HG03442 (cell line): ENCODE data around the gene SUN5.

Source experiments
- ATAC-seq: cut with Tn5 transposase; IDR thresholded peaks from one replicate; pipeline ENCODE4 v1.9.1; 2021; ENCODE audit warnings: mild to moderate bottlenecking, moderate library complexity; ENCODE audit not compliant: unreplicated experiment

SUN5 gene

DNA sequence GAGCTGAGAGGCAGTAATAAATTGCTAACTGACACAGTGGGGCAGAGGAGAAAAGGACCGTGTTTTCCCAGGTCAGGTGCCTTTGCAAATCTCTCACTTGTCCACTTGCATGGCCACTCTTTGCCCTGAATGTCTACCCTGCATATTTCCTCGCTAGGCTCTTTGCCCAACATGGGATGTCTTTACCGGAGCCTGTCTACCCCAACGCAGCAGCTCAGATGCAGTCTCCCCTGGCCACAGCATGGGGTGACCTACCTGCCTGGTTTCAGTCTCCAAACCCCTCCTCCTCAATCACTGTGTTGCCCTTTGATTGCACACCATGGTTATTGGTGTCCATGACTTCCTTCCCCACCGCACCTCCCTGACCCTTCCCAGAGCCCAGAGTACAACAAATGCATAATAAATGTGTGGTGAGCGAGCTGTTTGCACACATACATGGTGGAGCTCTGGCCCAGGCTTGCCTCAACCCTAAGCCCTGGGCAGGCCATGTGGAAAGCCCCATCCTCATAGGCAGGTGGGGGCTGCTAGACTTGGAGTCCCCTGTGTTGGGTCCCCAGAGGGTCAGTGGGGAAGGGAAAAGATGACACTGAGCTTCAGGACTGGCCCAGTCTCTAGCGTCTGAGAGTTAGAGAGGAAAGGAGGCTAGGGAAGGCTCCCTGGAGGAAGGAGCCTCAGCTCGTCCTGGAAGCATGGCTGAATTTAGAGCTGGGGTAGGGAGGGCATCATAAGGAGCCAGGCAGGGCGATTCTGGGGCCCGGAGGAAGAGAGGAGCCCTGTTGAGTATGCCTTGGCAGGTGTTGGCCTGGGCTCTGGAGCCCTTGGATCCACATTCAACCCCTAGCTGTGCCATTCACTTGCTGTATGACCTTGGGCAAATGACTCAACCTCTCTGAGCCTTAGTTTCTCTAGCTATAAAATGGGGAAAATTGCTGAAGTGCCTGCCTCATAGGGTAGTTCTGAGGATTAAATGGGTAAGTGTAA lies 22.8 kb upstream of the SUN5 start:
- ATAC-seq = no peak

DNA sequence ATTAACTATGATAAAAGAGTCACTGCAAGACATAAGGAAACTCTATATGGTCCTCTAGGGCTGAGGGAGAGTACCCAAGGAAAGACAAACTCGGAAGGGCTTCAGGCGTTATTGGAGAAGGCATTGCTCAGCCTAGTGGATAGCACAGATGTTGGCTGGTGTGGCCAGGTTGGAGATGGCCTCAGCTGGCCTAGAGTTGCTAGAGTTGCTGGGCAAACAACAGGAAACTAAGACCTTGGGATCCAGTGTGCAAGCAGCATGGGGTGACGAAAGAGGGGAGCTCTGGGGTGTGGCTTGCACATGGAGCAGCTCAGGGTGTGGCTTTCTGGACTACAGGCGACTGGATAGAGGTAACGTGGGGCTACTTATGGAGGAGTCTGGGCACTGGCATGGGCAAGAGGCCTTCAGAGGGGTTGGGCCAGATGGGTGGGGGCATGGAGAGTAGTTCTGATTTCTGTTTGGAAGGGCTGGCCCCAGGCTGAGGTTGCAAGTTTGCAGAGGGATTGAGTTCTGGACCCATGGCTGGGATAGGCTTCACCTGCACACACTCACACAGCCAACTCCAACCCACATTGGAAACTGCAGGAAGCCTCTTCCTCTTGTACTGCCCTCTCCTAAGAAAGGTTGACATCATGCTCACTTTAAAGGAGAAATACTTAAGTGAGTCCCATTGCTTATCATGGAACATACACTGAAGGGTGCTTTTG lies 22.0 kb upstream of the SUN5 start:
- no peak for ATAC-seq

DNA sequence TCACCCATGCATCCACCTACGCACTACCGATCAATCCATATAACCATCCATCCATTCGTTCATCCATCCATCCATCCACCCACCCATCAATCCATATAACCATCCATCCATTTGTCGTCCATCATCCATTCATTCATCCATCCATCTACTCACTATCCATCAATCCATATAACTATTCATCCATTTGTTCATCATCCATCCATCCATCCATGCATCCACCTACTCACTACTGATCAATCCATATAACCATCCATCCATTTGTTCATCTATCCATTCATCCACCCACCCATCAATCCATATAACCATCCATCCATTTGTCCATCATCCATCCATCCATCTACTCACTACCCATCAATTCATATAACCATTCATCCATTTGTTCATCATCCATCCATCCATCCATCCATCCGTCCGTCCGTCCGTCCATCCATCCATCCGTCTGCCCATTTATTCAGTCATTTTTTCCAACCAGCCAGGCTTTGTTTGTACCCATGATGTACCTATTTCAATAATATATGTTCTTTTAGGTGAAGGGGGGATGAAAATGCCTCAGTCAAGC lies 21.2 kb upstream of the SUN5 start:
- no peak for ATAC-seq

DNA sequence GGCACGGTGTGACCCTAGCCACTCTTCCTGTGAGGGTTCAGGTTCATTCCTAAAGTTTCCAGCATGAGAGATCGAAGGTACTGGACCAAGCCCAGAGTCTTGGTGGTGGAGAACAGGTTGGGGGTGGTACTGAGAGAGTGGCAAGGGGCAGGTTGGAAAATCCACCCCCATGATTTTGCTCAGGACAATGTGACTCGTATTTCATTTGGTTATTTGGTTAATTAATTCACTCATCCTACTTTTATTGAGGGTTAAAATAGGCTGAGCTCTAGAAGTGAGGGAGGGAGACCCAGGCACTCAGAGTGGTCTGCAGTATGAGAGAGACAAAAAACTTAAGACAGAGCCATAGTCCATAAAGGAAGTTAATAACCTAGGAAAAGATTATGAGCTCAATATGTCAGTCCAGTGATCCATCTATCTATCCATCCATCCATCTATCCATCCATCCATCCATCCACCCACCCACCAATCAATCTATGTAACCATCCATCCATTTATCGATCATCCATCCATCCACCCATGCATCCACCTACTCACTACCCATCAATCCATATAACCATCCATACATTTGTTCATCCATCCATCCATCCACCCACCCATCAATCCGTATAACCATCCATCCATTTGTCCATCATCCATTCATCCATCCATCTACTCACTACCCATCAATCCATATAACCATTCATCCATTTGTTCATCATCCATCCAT lies 20.5 kb upstream of the SUN5 start:
- no peak for ATAC-seq

DNA sequence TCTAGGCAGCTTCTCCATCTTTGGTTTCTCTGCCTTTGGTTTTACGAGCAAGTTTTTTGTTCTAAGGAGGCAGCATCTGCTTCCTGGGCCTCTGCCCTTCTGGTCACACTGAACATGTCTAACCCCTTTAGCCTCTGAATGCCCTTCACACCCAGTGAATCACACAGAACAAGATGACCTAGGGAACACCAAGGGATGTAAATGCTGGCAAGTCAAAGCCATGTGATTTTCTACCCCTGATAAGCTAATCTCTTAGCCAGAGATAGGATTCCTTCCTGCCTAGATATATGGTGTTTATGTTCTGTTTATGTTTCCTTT lies 20.0 kb upstream of the SUN5 start:
- no peak for ATAC-seq

DNA sequence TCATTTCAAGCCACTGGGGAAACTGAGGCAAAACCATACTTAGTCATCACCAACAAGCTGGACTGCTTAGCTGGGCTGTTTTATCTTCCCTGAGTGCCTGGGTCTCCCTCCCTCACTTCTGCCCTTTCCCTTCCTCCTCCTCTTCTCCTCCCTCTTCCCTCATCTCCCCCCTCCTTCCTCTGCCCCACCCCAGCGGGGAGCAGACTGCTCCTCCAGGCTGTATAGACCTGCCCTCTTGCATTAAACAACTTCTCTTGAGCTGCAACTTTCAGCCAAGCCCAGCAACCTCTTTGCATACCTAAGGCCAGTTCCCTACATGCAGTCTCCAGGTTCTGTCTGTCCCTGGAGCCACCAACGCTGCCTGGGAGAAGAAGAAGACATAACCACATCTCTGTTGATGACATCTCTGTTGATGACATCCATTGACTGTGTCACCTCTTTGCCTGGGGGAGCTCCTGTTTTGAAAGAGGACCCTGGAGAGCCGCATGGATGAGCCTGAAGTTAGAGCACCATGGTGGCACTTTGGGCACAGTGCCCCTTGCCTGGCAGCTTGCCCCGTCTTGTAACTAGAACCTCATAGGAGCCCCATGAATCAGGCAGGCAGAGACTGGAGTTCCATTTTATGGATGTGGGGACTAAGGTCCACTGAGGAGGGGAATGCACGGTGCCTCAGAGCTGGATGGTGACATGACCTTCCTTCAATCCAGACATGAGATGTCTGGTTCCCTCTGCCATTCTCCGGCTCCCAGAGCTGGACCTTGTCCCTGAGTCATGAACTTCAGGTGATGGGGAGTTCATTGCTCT lies 19.4 kb upstream of the SUN5 start:
- no peak for ATAC-seq

DNA sequence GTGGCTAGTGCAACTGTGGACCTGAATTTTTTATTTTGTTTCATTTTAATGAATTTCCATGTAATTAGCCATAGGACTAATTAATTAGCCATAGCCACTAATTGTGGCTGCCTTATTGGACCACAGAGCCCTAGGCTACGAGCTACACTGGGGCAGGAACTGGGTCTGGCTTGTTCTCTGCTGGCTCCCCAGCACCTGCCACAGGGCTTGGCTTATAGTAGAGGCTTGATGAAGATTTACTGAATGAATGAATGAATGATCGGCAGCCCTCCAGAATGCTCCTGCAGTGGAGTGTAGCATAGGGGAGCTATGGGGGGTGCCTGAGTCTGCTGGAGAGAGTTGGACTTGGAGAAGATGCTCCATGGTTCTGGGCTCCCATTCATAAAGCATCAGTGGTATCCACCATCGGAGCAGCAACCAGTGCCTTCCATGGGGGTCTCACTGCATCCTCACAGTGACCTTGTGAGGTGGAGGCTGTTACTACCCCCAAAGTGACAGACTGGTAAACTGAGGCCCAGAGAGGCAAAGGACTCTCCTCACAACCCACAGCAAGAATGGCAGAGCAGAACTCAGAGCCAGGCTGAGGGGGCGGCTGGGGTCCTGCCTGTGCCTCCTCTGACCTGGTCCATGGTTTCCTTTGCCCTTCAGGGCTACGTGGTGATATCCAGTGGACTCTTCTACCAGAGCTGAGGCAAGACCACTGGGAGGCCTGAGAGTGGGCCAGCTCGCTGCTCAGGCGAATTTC lies 18.6 kb upstream of the SUN5 start:
- no peak for ATAC-seq

DNA sequence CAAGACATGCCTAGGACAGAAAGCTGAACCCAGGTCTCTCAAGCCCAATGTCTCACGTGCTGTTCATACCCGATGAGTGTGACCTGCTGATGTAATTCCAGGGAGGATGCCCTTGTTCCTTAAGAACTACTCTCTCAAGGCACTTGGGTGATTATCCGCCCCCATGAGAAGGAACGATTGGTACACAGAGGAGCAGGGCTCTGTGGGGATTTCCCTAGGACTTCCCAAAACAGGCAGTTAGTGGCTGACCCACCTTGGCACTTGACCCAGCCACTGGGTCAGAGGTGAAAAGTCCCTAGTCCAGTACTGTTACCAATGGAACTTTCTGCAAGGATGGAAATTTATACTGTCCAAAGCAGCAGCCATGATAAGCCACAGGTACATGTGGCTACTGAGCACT lies 18.1 kb upstream of the SUN5 start:
- no peak for ATAC-seq

DNA sequence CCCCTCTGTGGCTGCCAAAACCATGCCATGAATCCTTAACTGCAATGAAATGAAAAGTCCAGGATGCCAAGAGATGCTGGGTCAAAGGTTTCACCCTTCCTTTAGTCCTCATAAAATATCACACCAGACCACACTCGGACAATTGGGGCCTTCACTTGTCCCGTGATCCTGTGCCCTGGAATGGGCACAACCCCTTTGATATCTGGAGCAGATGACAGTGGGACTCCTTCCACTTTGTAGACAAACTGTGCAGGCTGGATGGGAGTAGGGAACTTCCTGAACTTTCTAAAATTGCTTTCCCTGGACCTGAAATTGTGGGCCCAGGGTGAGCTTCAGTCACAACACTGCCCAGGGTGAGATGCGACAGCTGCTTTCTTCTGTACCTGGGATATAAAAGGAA lies 17.6 kb upstream of the SUN5 start:
- no peak for ATAC-seq

DNA sequence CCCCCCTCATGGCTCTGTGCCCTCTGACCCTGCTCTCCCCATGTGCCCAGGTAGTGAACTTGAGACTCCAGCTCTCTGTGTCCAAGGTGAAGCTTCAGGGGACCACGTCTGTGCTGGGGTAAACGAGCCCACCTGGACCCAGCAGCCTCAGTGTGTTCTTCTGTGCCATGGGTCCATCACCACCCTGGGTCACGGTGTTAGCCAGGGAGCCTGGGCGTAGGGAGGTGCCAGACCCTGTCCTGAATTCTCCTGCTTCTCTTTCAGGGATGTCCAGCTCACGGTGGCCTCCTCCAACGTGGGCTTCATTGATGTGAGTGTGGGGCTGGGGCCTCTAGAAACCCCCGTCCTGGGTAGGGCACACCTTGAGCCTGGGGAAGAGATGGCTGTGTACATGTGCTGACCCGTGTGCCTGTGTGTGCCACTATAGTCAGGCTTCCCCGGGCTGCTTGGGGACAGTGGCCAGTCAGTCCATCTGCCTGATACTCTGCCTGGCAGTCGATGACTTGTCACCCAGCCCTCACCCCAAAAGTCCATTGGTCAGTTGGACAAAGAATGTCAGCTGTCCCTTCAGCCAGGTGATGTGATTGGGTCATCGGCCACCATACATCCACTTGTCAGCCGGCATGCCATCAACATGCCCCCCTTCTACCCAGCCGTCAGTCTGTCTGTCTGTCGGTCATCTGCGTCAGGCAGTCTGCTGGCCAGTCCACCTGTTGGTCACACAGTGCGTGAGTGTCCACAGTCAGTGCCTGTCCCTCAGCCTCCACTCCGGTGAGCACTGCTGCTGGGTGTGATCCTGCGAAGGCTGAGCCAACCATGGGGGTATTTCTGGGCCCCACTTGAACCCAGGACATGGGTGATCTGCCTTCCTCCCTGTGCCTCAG lies 16.3 kb upstream of the SUN5 start:
- no peak for ATAC-seq

DNA sequence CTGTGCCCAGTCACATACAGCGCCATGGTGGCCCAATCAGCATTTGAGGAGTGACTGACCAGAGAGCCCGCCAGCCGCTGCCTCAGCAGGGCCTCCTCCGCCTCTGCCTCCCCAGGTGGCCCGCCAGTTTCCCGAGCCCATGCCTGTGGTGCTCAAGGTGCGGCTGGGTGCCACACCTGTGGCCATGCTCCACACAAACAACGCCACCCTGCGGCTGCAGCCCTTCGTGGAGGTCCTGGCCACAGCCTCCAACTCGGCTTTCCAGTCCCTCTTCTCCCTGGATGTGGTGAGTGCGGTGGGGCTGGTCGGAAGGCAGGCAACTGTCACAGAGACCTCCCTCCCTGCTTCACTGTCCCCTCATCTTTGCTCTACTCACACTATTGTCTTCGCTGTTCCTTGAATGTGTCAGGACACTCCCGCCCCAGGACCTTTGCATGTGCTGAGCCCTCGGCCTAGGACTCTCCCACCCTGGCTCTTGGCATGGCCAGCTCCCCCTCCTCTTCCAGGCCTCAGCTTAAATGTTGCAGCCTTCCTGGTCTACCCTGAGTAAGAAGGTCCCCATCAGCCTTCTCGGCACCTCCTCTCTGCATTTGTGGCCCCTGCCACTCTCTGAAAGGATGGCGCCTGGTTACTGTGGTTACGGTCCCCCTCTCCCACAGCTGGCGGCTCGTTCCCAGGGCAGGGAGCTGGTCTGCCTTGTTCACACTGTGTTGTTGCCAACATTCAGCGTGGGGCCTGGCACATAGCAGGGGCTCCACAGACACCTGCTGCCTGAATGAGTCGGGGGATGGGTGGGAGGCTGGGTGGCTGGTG lies 15.4 kb upstream of the SUN5 start:
- no peak for ATAC-seq

DNA sequence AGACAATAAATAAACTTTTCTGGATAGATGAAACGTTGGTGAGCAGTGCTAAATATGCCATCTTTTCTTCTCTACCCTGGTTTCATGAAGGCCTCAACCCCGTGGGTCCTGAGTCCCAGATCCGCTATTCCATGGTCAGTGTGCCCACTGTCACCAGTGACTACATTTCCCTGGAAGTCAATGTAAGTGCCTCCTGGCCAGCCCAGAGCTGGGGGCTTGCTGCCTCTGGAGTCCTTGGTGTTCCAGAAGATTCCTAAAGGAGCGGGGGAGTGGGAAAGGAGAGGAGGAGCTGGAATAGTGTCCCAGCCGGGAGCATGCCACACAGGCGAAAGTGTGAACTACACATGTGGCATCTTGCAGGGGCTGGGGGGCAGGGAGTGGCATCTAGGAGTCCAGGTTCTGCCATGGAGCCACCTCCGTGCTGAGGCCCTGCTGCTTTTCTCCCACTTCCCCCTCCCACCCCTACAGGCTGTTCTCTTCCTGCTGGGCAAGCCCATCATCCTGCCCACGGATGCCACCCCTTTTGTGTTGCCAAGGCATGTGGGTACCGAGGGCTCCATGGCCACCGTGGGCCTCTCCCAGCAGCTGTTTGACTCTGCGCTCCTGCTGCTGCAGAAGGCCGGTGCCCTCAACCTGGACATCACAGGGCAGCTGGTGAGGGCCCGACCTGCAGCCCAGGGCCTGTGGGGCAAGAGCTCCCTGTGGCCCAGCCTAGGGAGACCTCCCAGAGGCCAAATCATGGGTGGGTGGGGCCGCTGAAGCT lies 14.1 kb upstream of the SUN5 start:
- ATAC-seq = no peak

DNA sequence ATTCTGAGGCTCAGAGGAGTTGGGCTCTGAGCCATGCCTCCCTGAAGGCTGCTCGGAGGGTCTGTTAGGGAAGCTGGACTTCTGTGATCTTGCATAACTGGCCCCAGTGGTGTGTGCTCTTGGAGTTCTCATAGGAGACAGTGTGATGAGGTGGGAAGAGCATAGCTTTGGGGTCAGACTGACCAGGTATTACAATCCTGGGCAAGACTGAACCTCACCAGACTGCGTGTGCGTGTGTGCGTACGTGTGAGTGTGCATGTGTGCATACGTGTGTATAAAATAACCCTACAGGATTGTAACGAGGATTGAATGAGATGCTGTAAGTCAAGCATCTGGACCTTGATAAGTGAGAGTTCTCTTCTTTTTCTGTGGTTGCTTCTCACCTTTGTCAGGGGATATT lies 13.3 kb upstream of the SUN5 start:
- ATAC-seq = no peak

DNA sequence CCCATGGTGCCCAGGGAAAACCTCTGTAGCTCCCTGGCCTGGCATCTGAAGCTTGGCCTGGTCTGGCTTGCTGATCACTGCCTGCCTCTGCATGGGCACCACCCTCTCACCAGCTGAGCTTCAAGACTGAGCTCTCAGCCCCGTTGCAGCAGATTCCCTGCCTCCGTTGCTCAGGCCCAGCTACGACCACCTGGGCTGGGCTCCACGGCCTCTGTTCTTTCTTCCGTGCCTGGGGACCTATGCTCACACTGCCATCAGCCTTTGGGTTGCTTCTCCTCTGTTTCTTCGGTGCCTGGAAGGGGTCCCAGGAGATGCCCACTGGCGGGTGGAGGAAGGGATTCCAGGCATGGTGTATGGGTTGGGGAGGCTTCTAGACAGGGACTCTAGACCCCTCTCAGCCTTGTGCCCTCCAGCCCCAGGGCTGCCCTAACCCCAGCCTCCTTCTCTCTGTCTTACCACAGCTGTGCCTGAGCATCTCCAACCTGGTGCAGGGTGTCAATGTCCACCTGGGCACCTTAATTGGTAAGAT lies 12.4 kb upstream of the SUN5 start:
- no peak for ATAC-seq

DNA sequence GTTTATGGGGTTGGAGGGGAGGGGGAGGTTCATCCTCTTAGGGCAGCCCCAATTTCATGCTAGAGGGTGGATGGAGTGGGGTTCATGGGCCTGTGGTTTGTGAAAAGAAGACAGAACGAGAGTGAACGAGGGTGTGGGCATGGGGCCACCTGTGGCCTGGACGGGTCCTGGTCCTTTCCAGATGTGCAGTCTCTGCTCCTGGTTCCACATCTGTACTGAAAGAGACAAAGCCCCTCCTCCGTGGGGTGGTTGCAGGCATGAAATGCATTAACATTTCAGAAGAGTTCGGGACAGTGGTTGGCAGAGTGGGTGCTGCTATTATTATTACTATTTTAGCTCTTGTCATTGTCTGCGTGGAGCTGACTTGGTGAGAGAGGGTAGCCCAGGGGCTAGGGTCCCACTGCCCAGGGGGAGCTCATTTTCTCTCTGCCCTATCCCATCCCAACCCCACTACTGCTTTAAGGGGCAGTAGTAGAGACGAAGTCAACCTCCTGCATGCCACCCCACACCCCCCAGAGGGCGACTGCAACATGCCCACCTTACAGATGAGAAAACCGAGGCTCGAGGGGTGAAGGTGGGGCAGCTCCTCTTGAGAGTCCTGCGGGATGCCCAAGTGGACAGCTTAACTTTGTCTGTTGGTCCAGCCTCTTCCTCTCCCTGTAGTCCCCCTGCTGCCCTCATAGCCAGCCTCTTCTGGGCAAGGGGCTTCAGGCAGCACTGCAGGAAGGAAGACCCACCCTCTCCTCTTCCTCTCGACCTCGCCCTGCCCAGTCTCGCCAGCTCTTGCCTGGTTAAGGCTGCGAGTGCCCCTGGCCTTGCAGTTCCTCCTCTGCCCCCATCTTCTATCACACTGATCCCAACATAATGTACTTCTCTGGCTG lies 11.7 kb upstream of the SUN5 start:
- ATAC-seq = no peak

DNA sequence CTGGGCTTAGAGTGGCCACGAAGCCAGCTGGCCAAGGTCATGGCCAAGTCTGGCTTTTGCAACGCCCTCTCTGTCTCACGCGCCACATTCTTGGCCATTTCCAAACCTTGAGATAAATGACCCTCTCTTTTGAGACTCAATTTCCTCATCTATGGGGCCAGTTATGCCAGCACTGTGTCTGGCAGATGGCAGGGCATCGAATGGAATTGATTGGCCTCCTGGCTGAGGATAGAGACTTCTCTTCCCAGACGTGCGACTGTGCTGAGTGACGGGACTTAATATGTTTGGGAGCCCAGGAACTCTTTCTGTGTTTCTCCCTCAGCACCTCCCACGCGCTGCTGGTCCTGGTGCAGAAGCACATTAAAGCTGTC lies 10.9 kb upstream of the SUN5 start:
- no peak for ATAC-seq
